OCI-M1 (cell line): ENCODE results near the gene DDX1.
A peak's percentile ranks its signal among the peaks of the same experiment; 100 is the strongest.
"Not testable (repeated sequence)": the region's sequence is repeated elsewhere in the genome, so short reads cannot be mapped to it uniquely, and the experiment has no call there.

Experiments used
- DNase-seq: peaks from one replicate; lab custom pipeline; 2025; lab: John Stamatoyannopoulos, UW

The DDX1 gene

DNA sequence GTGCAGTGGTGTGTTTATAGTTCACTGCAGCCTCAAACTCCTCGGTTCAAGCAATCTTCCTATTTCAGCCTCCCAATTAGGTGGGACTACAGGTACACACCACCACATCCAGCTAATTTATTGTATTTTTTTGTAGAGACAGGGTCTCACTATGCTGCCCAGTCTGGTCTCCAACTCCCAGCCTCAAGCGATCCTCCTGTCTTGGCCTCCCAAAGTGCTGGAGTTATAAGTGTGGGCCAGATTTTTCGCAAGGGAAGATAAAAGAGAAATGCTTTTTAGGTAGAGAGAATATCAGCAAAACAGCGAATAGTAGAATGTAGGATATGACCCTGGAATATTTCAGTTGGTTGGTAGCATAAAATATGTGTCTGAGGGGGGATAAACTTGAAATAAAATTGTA, 4.3 kb downstream of the DDX1 start:
- no peak for DNase-seq

GRCh38 chr2:15596350-15596749, 4.7 kb downstream of the DDX1 start:
- no peak for DNase-seq

GRCh38 chr2:15596968-15597367, 5.3 kb downstream of the DDX1 start:
- DNase-seq, result no peak

GRCh38 chr2:15599994-15600393, 8.3 kb downstream of the DDX1 start:
- no peak for DNase-seq

- DNase-seq, result no peak
Observed at GRCh38 chr2:15601681-15602080, 10.0 kb downstream of the DDX1 start.

DNA sequence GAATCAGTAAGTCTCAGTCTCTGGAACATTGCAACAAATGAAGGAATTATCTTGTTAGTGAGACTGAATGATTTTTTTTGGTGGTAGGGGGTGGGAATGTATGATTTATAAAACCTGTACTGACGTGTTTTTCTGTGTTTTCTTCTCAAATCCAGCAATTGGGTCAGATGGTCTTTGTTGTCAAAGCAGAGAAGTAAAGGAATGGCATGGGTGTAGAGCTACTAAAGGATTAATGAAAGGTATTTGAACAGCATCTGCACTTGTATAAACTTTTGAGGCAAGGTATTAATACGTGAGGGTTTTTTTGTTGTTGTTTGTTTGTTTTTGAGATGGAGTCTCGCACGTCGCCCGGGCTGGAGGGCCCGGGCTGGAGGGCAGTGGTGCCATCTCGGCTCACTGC, 10.7 kb downstream of the DDX1 start:
- no peak for DNase-seq

DNA sequence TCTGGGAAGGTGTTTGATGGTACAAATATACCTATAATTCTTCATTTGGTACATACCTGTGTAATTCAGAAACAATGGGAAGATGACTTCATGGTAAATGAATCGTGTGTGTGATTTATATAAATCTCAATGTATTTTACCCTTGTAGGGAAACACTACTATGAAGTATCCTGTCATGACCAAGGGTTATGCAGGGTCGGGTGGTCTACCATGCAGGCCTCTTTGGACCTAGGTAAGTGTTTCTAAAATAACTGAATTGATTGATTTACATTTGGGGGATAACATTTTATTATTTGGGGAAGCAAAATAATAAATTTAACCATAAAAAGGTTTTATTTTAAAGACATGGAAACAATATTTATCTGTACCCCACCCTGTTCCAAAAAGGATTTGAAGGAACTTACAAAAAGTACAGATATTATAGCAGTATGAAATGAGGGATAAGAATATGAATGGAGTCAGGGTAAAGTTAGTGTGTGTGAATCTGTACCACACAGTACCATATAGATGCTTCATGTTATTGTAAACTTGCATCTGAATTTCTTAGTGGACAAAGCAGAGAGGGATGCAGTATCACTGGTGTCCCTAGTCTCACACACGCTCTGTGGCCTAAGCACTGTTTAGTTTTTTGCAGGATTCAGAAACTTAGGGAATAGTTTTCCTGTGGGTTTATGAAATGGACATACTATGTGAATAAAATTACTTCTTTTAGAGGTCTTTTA, 11.5 kb downstream of the DDX1 start:
- DNase-seq, result no peak

- no peak for DNase-seq
Observed at GRCh38 chr2:15603948-15604347, 12.3 kb downstream of the DDX1 start.

DNA sequence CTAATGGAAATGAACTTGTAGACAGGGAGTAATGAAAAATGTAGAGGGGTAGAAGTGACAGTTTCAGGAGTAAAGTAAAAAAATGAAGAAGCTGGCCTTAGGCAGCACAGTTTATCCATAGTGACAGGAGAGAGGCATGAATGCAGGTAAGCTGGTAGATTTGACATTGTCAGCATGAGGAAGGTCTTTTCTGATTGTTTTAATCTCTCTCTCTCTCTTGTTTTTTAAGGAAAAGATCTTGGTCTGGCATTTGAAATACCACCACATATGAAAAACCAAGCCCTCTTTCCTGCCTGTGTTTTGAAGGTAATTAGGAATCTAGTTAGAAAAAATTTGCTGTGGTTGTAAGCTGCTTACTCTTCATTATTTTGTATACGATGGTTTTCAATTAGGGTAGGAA, 14.1 kb downstream of the DDX1 start:
- DNase-seq, result no peak

GRCh38 chr2:15606481-15607441, 15.1 kb downstream of the DDX1 start:
- DNase-seq, result no peak

DNA sequence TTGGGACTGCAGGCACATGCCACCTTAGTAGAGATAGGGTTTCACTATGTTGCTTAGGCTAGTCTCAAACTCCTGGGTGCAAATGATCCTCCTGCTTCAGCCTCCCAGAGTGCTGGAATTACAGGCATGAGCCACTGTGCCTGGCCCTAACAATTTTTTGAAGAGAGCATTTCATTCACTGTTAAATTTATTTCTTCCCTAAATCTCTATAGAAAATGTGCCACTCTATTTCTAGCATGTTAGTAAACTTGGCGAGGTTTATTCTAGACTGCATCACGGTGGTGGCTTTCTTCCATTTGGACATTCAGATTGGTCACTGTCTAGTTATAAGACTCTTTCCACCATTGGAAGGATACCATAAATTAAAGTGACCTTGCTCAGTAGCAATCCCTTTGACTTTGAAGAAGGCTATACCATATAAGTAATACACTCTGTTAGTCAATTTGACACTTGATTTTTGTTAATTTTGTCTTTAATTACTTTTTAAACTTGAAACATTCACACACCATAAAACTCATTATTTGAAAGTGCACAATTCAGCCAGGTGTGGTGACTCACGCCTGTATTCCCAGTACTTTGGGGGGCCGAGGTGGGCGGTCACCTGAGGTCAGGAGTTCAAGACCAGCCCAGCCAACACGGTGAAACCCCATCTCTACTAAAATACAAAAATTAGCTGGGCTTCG, 16.2 kb downstream of the DDX1 start:
- no peak for DNase-seq

GRCh38 chr2:15608392-15608761, 16.7 kb downstream of the DDX1 start:
- no peak for DNase-seq

- no peak for DNase-seq
Observed at GRCh38 chr2:15609341-15610042, 17.8 kb downstream of the DDX1 start.

- DNase-seq, result no peak
Observed at GRCh38 chr2:15610430-15610952, 18.8 kb downstream of the DDX1 start.

GRCh38 chr2:15612101-15612500, 20.4 kb downstream of the DDX1 start:
- DNase-seq, result not testable (repeated sequence)

DNA sequence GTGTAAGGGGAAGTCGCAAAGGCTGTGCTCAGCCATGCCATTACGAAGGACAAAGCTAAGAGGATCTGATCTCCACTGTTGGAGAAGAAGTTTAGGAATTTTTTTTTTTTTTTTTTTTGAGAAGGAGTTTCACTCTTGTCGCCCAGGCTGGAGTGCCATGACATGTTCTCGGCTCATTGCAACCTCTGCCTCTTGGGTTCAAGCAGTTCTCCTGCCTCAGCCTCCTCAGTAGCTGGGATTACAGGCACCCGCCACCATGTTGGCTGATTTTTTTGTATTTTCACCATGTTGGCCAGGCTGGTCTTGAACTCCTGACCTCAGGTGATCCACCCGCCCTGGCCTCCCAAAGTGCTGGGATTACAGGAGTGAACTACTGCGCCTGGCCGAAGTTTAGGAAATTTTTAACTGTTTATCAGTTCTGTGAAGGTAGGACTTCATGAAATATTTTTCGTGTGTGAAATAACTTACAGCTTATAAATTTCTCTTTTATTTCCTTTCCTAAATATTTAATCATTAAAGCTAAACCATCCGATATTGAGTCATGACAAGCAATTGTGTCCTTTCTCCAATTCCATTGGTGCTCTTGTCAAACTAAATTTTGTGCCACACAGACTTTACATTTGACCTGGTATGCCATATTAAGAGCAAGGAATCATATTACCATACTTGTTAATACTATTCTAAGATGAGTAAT, 22.2 kb downstream of the DDX1 start:
- DNase-seq, result no peak

GRCh38 chr2:15614545-15615300, 23.1 kb downstream of the DDX1 start:
- DNase-seq, result peak; percentile 65

DNA sequence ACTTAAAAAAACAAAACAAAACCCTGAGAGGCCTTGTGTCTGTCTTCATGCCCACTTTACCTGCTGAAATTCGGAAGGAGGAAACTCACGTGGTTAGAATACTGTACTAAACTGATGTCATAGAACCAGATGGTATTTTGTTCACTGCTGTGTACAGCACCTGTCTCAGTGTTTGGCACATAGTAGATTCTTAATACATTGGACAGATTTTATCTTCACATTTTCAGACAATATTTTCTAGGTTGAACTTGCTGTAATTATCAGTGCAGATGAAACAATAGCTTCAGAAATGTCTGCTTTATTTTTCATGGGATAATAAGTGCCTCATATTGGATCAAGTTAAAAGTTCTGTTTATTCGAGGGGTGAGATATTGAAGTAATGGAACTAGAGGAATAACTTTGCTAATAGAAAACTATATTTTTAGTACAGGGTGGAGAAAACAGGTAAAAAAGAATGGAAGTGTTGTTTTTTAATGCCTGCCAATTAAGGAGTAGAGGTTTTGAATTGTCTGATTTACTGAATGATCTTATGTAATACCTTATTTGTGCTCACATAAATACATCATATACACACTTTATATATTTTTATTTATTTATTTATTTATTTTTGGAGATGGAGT, 23.7 kb downstream of the DDX1 start:
- DNase-seq, result no peak

- DNase-seq, result no peak
Observed at GRCh38 chr2:15616429-15616828, 24.8 kb downstream of the DDX1 start.
